Uterus (tissue), 4 donors: ENCODE measurements around the gene RHEB. TPM values are rescaled to one million over a fixed set of nuclear protein-coding genes. Genes with fewer than 3 reads are reported as not detected.

Experiments
- DNase-seq, 2 donors: peaks; one replicate each; pipeline ENCODE4 v3.0.0-alpha.2; 2019 to 2020
- H3K27ac ChIP-seq, 2 donors: fragments of 200-600 bp; sonication (generic); 1 replicate in 1 of 2; 2 replicates in 1 of 2; pipeline ENCODE4 v1.5.1; 2016 to 2018
- H3K27me3 ChIP-seq, 2 donors: fragments of 200-600 bp; sonication (generic); one replicate each; pipeline ENCODE4 v1.5.1; 2018 to 2019; ENCODE audit warnings: control low read depth in 1 of 2
- H3K36me3 ChIP-seq, 2 donors: fragments of 200-600 bp; sonication (generic); one replicate each; pipeline ENCODE4 v1.5.1; 2019; ENCODE audit warnings: control low read depth in 1 of 2
- H3K4me1 ChIP-seq, 2 donors: fragments of 200-600 bp; sonication (generic); one replicate each; pipeline ENCODE4 v1.5.1; 2018 to 2019; ENCODE audit warnings: control low read depth in 1 of 2
- H3K4me3 ChIP-seq, 2 donors: fragments of 200-600 bp; sonication (generic); 1 replicate in 1 of 2; 2 replicates in 1 of 2; pipeline ENCODE4 v1.5.1; 2018 to 2019; ENCODE audit warnings: mild to moderate bottlenecking in 1 of 2
- H3K9me3 ChIP-seq, 2 donors: fragments of 200-600 bp; sonication (generic); one replicate each; pipeline ENCODE4 v1.5.1; 2019; ENCODE audit warnings: control low read depth in 1 of 2
- CTCF ChIP-seq, 4 experiments: fragments of 200-600 bp in 2 of 4; fragments of 450-650 bp in 2 of 4; sonication (generic) in 2 of 4; IDR thresholded peaks; one replicate each; pipeline ENCODE4 v1.5.1; 2016 to 2019; ENCODE audit warnings: antibody characterized with exemption in 4 of 4, mild to moderate bottlenecking in 2 of 4, moderate library complexity in 1 of 4
- POLR2A ChIP-seq, 2 donors: fragments of 450-650 bp; IDR thresholded peaks; one replicate each; pipeline ENCODE4 v1.6.1; 2016; ENCODE audit warnings: antibody characterized with exemption in 2 of 2, mild to moderate bottlenecking in 1 of 2, moderate library complexity in 1 of 2
- intact Hi-C: fragments of 100-400 bp; cut with DNase I; formaldehyde crosslinking; loops from one replicate; pipeline ENCODE4 v1.15.1; 2023; ENCODE audit warnings: low total_unique reads
- total RNA-seq, 4 donors: library from RNA; depleted of rRNA in 3 of 4; stranded (reverse); fragments of >200 nt in 3 of 4; gene quantifications; one replicate each; pipeline versions ENCODE4 v1.1.0 to v1.2.4, GENCODE V29; 2014 to 2023
- donor health status: DM: yes; HTN: yes; CAD: no.

RHEB gene
- total RNA-seq, 4 donors from 2014 or later, result 69.2 to 135 (median 102) TPM

DNA sequence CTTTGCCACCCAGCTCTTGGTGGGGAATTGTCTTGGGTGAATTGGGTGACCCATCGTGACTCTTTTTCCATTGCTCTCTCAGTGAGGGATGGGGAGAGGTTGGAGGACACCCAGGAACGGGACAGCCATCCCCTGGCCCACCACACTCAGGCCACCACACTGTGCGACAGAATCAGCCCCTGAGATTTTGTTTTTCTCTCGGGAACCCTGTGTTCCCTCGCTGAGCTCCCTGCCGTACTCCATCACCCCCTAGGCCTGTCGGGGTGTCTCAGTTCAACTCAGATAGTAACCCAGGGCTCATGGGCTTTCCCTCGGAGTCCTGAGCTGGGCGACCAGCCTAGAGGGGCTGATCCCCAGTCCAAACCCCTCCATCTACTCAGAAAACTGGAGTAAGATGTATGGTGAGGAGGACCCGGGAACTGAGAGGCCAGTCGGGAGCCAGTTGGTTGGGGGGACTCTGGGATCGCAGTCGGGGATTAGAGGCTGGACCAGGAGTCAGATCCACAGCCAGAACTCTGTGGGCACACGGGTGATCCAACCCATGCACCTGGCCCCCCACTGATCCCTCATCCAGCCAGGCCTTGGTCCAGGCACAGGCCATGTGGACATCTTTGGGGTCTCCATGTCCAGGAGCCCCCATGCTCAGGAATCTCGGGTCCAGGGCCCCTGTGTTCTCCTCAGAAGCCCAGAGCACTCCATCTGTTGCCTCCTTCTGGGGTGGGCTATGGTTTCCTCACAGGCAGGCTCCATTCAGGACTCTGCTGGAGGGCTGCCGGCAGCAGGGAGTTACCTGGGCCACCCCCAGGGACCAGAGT lies 89.1 kb downstream of the RHEB start:
- TF ChIP-seq CTCF (IDR thresholded peaks at IDR 0.05) (no peak), POLR2A (IDR thresholded peaks at IDR 0.05) (no peak)
- H3K27me3 ChIP-seq, result no peaks in the 10 kb centered on the region
- no peaks in the 10 kb centered on the region for H3K9me3 ChIP-seq
- peaks cover 19 to 26% of the 10 kb centered on the region in 2 donors for H3K4me1 ChIP-seq
- H3K27ac ChIP-seq, result peak overlapping the region; percentile 87 to 88
- H3K4me3 ChIP-seq, result no peak overlapping the region
- H3K36me3 ChIP-seq, result no peaks in the 10 kb centered on the region
- no peak for DNase-seq
- intact Hi-C loops, result no loop called here

GRCh38 chr7:151429560-151430331 lies 89.9 kb downstream of the RHEB start:
- no peaks in the 10 kb centered on the region for H3K9me3 ChIP-seq
- no peaks in the 10 kb centered on the region for H3K27me3 ChIP-seq
- intact Hi-C loops, result no loop called here
- H3K4me1 ChIP-seq, result peaks cover 19 to 26% of the 10 kb centered on the region in 2 donors
- no peak for DNase-seq
- H3K36me3 ChIP-seq, result no peaks in the 10 kb centered on the region
- TF ChIP-seq POLR2A (IDR thresholded peaks at IDR 0.05) (no peak), CTCF (IDR thresholded peaks at IDR 0.05) (no peak)
- H3K27ac ChIP-seq, result peak overlapping the region; percentile 87 to 88
- H3K4me3 ChIP-seq, result no peak overlapping the region

GRCh38 chr7:151429237-151429559 lies 90.5 kb downstream of the RHEB start:
- no peaks in the 10 kb centered on the region for H3K36me3 ChIP-seq
- intact Hi-C loops, result no loop called here
- H3K4me3 ChIP-seq, result no peak overlapping the region
- H3K27ac ChIP-seq, result peak overlapping the region; percentile 87 to 88
- no peaks in the 10 kb centered on the region for H3K27me3 ChIP-seq
- H3K4me1 ChIP-seq, result peaks cover 19 to 26% of the 10 kb centered on the region in 2 donors
- no peak for DNase-seq
- TF ChIP-seq POLR2A (IDR thresholded peaks at IDR 0.05), result no peak
- no peak for TF ChIP-seq CTCF (IDR thresholded peaks at IDR 0.05)
- no peaks in the 10 kb centered on the region for H3K9me3 ChIP-seq

GRCh38 chr7:151428378-151429236 lies 91.1 kb downstream of the RHEB start:
- Histone ChIP-seq H3K4me3 (no peak overlapping the region), H3K36me3 (no peaks in the 10 kb centered on the region), H3K27ac (peak overlapping the region; percentile 87 to 88), H3K27me3 (no peaks in the 10 kb centered on the region), H3K4me1 (peaks cover 19 to 26% of the 10 kb centered on the region in 2 donors), H3K9me3 (no peaks in the 10 kb centered on the region)
- DNase-seq, result peak; percentile 69 to 83
- TF ChIP-seq CTCF (IDR thresholded peaks at IDR 0.05) (no peak), POLR2A (IDR thresholded peaks at IDR 0.05) (no peak)
- intact Hi-C loops, result no loop called here
